Esophagus squamous epithelium (tissue), 4 donors: Measurements from ENCODE around the gene EXOC6.

Source experiments
- POLR2A ChIP-seq, 4 donors: fragments of 450-650 bp; IDR thresholded peaks; one replicate each; pipeline ENCODE4 v1.6.1; 2017; ENCODE audit warnings: antibody characterized with exemption in 4 of 4, mild to moderate bottlenecking in 4 of 4, moderate library complexity in 3 of 4
- TF ChIP-seq, protein P1 (sequence below), 6 experiments: fragments of 450-650 bp in 4 of 6; fragments of 200-600 bp in 2 of 6; sonication (generic) in 2 of 6; IDR thresholded peaks; one replicate each; pipeline ENCODE4 v1.5.1; 2016 to 2019; ENCODE audit warnings: antibody characterized with exemption in 6 of 6, mild to moderate bottlenecking in 4 of 6, moderate library complexity in 4 of 6

DNA sequence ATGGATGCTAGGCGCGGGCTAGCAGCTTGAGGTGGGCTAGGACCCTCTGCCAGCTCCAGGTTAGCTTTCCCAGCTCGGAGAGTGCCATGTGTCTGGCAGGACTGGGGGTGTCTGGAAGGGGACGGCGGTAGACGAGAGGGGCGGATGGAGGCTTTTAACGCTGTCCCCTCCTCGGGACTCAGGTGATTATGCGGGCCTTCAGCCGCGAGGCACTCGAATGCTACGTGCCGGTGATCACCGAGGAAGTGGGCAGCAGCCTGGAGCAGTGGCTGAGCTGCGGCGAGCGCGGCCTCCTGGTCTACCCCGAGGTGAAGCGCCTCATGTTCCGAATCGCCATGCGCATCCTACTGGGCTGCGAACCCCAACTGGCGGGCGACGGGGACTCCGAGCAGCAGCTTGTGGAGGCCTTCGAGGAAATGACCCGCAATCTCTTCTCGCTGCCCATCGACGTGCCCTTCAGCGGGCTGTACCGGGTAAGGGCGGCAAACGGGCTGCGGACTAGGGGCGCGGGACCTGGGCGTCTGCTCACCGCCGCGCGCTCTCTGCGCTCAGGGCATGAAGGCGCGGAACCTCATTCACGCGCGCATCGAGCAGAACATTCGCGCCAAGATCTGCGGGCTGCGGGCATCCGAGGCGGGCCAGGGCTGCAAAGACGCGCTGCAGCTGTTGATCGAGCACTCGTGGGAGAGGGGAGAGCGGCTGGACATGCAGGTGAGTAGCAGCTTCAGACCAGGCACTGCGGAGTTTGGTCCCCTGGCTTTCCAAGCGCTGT is 226.5 kb downstream of the EXOC6 start:
- TF ChIP-seq, protein P1, sequence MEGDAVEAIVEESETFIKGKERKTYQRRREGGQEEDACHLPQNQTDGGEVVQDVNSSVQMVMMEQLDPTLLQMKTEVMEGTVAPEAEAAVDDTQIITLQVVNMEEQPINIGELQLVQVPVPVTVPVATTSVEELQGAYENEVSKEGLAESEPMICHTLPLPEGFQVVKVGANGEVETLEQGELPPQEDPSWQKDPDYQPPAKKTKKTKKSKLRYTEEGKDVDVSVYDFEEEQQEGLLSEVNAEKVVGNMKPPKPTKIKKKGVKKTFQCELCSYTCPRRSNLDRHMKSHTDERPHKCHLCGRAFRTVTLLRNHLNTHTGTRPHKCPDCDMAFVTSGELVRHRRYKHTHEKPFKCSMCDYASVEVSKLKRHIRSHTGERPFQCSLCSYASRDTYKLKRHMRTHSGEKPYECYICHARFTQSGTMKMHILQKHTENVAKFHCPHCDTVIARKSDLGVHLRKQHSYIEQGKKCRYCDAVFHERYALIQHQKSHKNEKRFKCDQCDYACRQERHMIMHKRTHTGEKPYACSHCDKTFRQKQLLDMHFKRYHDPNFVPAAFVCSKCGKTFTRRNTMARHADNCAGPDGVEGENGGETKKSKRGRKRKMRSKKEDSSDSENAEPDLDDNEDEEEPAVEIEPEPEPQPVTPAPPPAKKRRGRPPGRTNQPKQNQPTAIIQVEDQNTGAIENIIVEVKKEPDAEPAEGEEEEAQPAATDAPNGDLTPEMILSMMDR (IDR thresholded peaks at IDR 0.05) = no peak
- TF ChIP-seq POLR2A (IDR thresholded peaks at IDR 0.05) = no peak
